ENCODE data around the gene MYMK. TPM values are rescaled to one million over a fixed set of nuclear protein-coding genes. Genes with fewer than 3 reads are reported as not detected.

The MYMK gene
- total RNA-seq, 1 experiment from 2014 or later = not detected

DNA sequence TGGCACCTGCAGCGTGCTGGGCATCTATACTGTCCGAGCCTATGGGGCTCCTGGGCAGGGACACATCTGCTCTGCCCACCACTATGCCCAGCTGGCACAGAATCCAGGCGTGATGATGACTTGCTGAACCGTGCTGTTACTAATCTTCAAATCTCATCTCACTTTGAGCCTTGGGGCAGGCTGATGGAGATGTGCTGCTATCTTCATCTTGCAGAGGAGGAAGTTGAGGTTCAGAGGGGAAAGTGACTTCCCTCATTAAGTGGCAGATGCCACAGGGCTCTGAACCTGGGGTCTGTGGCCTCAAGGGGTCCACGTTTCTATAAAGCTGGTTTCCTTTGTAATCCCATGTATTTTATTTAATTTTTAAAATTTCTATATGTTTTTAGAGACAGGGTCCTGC is 50.5 kb downstream of the MYMK start:
- ATAC-seq (no peak), DNase-seq (ENCODE audit: low read depth, low spot score) (no peak)
- no TSS peak for BruUV-seq (replicated peaks)
- H4K20me1 ChIP-seq (ENCODE audit: insufficient read depth) = no peaks in the 10 kb centered on the region
- no peaks in the 10 kb centered on the region for H3K36me3 ChIP-seq (ENCODE audit: control insufficient read depth in 1 of 2, insufficient read depth in 2 of 2, low read length in 2 of 2)
- H2AFZ ChIP-seq (ENCODE audit: low read depth, low read length, poor library complexity, severe bottlenecking) = no peak overlapping the region
- ChIA-PET POLR2A (no interaction called here), CTCF (no interaction called here), RAD21 (ENCODE audit: low non-redundant PET in 1 of 2, low total read pairs in 2 of 2, uncharacterized antibody in 2 of 2, unreplicated experiment in 2 of 2) (no interaction called here)
- H3K4me2 ChIP-seq (ENCODE audit: low read length) = no peak overlapping the region
- no peak overlapping the region for H3K27ac ChIP-seq (ENCODE audit: low read depth, low read length)
- H3K4me3 ChIP-seq (replicated peaks in 1 of 2; ENCODE audit: low read depth in 1 of 2, low read length in 2 of 2) = no peak overlapping the region
- H3K9ac ChIP-seq (ENCODE audit: low read length) = no peak overlapping the region
- intact Hi-C loops (cut with micrococcal nuclease) = no loop called here
- peaks cover 8 to 13% of the 10 kb centered on the region in 2 experiments; a peak in 3 of 4 replicates for H3K4me1 ChIP-seq (ENCODE audit: control insufficient read depth in 1 of 2, insufficient read depth in 2 of 2, low read length in 2 of 2)
- no peaks in the 10 kb centered on the region for H3K9me2 ChIP-seq (ENCODE audit: insufficient read depth)
- H3K27me3 ChIP-seq (ENCODE audit: insufficient read depth, low read length) = no peaks in the 10 kb centered on the region
- H3K9me3 ChIP-seq (ENCODE audit: control insufficient read depth in 1 of 2, insufficient read depth in 1 of 2, low read depth in 1 of 2, low read length in 2 of 2) = no peaks in the 10 kb centered on the region
- TF ChIP-seq FOSL1 (IDR thresholded peaks at IDR 0.05; ENCODE audit: low read depth) = no peak
- TF ChIP-seq, protein P1, sequence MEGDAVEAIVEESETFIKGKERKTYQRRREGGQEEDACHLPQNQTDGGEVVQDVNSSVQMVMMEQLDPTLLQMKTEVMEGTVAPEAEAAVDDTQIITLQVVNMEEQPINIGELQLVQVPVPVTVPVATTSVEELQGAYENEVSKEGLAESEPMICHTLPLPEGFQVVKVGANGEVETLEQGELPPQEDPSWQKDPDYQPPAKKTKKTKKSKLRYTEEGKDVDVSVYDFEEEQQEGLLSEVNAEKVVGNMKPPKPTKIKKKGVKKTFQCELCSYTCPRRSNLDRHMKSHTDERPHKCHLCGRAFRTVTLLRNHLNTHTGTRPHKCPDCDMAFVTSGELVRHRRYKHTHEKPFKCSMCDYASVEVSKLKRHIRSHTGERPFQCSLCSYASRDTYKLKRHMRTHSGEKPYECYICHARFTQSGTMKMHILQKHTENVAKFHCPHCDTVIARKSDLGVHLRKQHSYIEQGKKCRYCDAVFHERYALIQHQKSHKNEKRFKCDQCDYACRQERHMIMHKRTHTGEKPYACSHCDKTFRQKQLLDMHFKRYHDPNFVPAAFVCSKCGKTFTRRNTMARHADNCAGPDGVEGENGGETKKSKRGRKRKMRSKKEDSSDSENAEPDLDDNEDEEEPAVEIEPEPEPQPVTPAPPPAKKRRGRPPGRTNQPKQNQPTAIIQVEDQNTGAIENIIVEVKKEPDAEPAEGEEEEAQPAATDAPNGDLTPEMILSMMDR (IDR thresholded peaks at IDR 0.05 in 2 of 3, conservative IDR thresholded peaks at IDR 0.05 in 1 of 3; ENCODE audit: borderline replicate concordance in 1 of 3, insufficient read depth in 1 of 3, low read depth in 2 of 3, low read length in 2 of 3) = no peak
- TF ChIP-seq, protein P2, sequence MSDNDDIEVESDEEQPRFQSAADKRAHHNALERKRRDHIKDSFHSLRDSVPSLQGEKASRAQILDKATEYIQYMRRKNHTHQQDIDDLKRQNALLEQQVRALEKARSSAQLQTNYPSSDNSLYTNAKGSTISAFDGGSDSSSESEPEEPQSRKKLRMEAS (IDR thresholded peaks at IDR 0.05) = no peak
- TF ChIP-seq EZH2 (IDR thresholded peaks at IDR 0.05) = no peak
- TF ChIP-seq SP1 (IDR thresholded peaks at IDR 0.05; ENCODE audit: low read depth) = no peak
- TF ChIP-seq CEBPB (IDR thresholded peaks at IDR 0.05; ENCODE audit: low read depth) = no peak
- no peak for TF ChIP-seq RAD21 (IDR thresholded peaks at IDR 0.05; ENCODE audit: low read depth)
- no peak for TF ChIP-seq ELF1 (IDR thresholded peaks at IDR 0.05; ENCODE audit: borderline replicate concordance, low read depth)
- H3K79me2 ChIP-seq (ENCODE audit: insufficient read depth, low read length) = peaks cover 6% of the 10 kb centered on the region; the same call in 1 of the 2 replicates

DNA sequence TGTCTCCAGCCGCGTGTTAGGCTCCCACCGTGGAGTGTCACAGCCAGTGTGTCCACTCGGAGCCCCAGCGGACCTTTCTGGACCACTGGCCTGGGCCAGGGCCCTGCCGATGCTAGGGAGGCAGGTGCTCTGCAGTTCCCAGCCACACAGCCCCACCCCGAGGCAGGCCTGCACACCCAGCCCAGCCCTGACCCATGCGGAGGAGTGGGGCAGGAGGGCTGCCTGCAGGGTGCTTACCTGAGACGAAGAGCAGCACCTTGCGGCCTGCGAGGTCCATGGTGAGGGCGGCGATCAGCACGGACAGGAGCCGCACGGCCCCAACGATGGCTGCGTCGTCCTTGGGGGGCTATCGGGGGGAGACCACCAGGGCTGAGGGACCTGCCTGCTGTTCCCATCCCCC is 51.0 kb downstream of the MYMK start:
- DNase-seq (ENCODE audit: low read depth, low spot score) = no peak
- Histone ChIP-seq H3K9ac (ENCODE audit: low read length) (no peak overlapping the region), H3K27ac (ENCODE audit: low read depth, low read length) (no peak overlapping the region), H2AFZ (ENCODE audit: low read depth, low read length, poor library complexity, severe bottlenecking) (no peak overlapping the region), H3K9me2 (ENCODE audit: insufficient read depth) (no peaks in the 10 kb centered on the region), H4K20me1 (ENCODE audit: insufficient read depth) (no peaks in the 10 kb centered on the region), H3K27me3 (ENCODE audit: insufficient read depth, low read length) (no peaks in the 10 kb centered on the region), H3K79me2 (ENCODE audit: insufficient read depth, low read length) (peaks cover 6% of the 10 kb centered on the region; the same call in 1 of the 2 replicates), H3K4me2 (ENCODE audit: low read length) (no peak overlapping the region), H3K4me3 (replicated peaks in 1 of 2; ENCODE audit: low read depth in 1 of 2, low read length in 2 of 2) (no peak overlapping the region), H3K36me3 (ENCODE audit: control insufficient read depth in 1 of 2, insufficient read depth in 2 of 2, low read length in 2 of 2) (no peaks in the 10 kb centered on the region), H3K9me3 (ENCODE audit: control insufficient read depth in 1 of 2, insufficient read depth in 1 of 2, low read depth in 1 of 2, low read length in 2 of 2) (no peaks in the 10 kb centered on the region), H3K4me1 (ENCODE audit: control insufficient read depth in 1 of 2, insufficient read depth in 2 of 2, low read length in 2 of 2) (peaks cover 8 to 10% of the 10 kb centered on the region in 2 experiments; a peak in 3 of 4 replicates)
- intact Hi-C loops (cut with micrococcal nuclease) = no loop called here
- ATAC-seq = no peak
- RAD21 ChIA-PET (ENCODE audit: low non-redundant PET in 1 of 2, low total read pairs in 2 of 2, uncharacterized antibody in 2 of 2, unreplicated experiment in 2 of 2) = no interaction called here
- no TSS peak for BruUV-seq (replicated peaks)
- CTCF ChIA-PET = no interaction called here
- POLR2A ChIA-PET = no interaction called here
- no peak for TF ChIP-seq POLR2A (IDR thresholded peaks at IDR 0.05; ENCODE audit: borderline replicate concordance, extremely low read depth, insufficient read depth, insufficient read length)
- no peak for TF ChIP-seq EZH2 (IDR thresholded peaks at IDR 0.05)
- TF ChIP-seq, protein P3, sequence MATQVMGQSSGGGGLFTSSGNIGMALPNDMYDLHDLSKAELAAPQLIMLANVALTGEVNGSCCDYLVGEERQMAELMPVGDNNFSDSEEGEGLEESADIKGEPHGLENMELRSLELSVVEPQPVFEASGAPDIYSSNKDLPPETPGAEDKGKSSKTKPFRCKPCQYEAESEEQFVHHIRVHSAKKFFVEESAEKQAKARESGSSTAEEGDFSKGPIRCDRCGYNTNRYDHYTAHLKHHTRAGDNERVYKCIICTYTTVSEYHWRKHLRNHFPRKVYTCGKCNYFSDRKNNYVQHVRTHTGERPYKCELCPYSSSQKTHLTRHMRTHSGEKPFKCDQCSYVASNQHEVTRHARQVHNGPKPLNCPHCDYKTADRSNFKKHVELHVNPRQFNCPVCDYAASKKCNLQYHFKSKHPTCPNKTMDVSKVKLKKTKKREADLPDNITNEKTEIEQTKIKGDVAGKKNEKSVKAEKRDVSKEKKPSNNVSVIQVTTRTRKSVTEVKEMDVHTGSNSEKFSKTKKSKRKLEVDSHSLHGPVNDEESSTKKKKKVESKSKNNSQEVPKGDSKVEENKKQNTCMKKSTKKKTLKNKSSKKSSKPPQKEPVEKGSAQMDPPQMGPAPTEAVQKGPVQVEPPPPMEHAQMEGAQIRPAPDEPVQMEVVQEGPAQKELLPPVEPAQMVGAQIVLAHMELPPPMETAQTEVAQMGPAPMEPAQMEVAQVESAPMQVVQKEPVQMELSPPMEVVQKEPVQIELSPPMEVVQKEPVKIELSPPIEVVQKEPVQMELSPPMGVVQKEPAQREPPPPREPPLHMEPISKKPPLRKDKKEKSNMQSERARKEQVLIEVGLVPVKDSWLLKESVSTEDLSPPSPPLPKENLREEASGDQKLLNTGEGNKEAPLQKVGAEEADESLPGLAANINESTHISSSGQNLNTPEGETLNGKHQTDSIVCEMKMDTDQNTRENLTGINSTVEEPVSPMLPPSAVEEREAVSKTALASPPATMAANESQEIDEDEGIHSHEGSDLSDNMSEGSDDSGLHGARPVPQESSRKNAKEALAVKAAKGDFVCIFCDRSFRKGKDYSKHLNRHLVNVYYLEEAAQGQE (IDR thresholded peaks at IDR 0.05; ENCODE audit: low read depth) = no peak
- no peak for TF ChIP-seq SRF (IDR thresholded peaks at IDR 0.05; ENCODE audit: low read depth)
- TF ChIP-seq, protein P4, sequence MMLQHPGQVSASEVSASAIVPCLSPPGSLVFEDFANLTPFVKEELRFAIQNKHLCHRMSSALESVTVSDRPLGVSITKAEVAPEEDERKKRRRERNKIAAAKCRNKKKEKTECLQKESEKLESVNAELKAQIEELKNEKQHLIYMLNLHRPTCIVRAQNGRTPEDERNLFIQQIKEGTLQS (IDR thresholded peaks at IDR 0.05) = no peak
- TF ChIP-seq RAD21 (IDR thresholded peaks at IDR 0.05; ENCODE audit: low read depth) = no peak
- TF ChIP-seq ZFX (IDR thresholded peaks at IDR 0.05) = no peak
- no peak for TF ChIP-seq JUND (IDR thresholded peaks at IDR 0.05)

All from HCT116 (cell line).